ENCODE data around the gene NCOA7. TPM values are rescaled to one million over a fixed set of nuclear protein-coding genes. Genes with fewer than 3 reads are reported as not detected.

NCOA7 gene
- total RNA-seq, 2 donors from 2014 or later, result 26.5 to 30.0 TPM

DNA sequence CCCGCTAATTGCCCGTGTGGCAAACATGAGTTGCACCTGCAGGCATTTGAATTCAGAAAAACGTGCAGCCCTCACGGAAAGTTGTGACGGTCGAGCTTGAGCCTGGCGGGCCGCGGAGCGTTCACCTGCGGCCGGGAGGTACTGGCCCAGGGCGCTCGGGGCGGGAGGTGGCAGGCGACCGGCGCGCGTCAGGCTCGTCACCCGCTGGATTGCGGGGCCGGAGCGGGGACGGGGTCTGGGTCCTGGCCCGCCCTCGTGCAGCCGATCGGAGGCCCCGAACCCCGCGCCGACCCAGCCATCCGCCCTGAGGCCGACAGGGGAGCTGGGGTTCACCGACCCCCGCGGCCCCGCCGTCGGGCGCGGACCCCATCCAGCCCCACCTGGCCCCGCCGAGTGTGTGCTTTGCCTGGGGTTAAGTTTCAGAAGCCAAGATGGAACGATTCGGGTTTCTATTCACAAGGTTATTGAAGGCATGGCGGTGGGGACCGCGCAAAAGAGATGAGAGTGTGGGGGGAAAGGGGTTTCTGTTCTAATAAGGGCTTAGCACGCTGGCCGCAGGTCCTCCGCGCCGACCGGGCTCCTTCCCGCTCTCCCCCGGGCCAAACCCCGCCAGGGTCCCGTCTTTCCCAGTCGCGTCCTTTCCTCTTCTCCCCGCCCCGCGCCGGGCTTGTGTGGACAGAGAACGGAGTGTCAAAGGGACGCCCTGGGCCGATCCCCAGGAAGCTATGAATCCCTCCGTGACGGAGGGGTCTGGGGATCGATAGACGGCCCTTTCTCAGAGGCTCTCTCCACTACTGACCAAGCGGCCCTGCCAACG lies 43.0 kb upstream of the NCOA7 start:
- Histone ChIP-seq H3K27me3 (no peaks in the 10 kb centered on the region), H3K9me3 (no peaks in the 10 kb centered on the region), H3K27ac (peak overlapping the region; percentile 85 to 96 (median 90)), H3K36me3 (replicated peaks in 1 of 2; ENCODE audit: insufficient read depth in 1 of 2, low read depth in 2 of 2) (no peaks in the 10 kb centered on the region), H3K4me1 (peaks cover 14% of the 10 kb centered on the region), H3K4me3 (peak overlapping the region; percentile 18 to 57)
- TF ChIP-seq POLR2A (IDR thresholded peaks at IDR 0.05), result peak in 2 of 3 donors; percentile 9 to 48
- TF ChIP-seq, protein P1, sequence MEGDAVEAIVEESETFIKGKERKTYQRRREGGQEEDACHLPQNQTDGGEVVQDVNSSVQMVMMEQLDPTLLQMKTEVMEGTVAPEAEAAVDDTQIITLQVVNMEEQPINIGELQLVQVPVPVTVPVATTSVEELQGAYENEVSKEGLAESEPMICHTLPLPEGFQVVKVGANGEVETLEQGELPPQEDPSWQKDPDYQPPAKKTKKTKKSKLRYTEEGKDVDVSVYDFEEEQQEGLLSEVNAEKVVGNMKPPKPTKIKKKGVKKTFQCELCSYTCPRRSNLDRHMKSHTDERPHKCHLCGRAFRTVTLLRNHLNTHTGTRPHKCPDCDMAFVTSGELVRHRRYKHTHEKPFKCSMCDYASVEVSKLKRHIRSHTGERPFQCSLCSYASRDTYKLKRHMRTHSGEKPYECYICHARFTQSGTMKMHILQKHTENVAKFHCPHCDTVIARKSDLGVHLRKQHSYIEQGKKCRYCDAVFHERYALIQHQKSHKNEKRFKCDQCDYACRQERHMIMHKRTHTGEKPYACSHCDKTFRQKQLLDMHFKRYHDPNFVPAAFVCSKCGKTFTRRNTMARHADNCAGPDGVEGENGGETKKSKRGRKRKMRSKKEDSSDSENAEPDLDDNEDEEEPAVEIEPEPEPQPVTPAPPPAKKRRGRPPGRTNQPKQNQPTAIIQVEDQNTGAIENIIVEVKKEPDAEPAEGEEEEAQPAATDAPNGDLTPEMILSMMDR (IDR thresholded peaks at IDR 0.05), result no peak
- WGBS, 2 donors, result 0 to 1% methylated on average over 9 to 70 of the region's 76 CpGs
- intact Hi-C loops (cut with DNase I), result no loop called here
- ATAC-seq (peak; percentile 4), DNase-seq (peak; percentile 45 to 65 (median 53))

DNA sequence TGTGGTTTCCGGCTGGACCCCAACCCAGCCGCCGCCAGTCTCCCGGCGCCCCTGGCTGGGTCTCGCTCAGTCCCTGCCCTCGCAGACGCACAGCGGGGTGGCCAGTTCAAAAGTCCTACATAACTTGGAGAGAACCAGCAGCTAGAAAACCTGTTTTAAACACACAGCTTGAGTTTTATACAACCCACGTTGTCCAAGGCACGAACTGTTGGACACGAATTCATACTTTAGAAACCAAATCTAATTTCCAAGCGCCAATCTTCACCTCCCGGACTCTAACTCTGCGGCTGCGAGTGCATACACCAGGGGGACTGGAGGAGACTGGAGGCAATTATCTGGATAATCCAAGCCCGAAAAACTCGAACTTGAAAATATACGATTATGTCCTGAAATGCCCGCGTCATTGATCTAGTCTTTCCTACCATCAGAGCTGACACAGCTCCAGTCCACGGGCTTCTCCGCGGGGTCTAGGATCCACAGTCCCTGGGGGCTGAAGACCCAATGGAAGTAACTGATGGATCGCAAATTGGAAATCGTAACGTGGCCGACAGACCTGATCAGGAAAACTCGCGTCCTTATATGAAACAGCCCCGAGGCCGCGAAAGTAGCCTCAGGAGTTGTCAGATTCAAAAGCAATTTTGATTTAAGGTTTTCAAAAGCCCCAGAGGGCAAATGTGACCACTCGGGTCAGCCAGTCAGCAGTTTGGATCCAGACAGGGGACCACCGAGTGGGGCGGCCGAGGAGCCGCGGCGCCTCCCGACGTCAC lies 42.2 kb upstream of the NCOA7 start:
- 0 to 1% methylated on average over 33 to 42 of the region's 42 CpGs for WGBS, 2 donors
- no peaks in the 10 kb centered on the region for H3K36me3 ChIP-seq (replicated peaks in 1 of 2; ENCODE audit: insufficient read depth in 1 of 2, low read depth in 2 of 2)
- peak overlapping the region; percentile 18 to 57 for H3K4me3 ChIP-seq
- DNase-seq, result no peak
- no peaks in the 10 kb centered on the region for H3K27me3 ChIP-seq
- peak; percentile 3 for ATAC-seq
- intact Hi-C loops (cut with DNase I), result no loop called here
- TF ChIP-seq, protein P1 (IDR thresholded peaks at IDR 0.05), result no peak
- TF ChIP-seq POLR2A (IDR thresholded peaks at IDR 0.05), result no peak
- H3K27ac ChIP-seq, result peak overlapping the region; percentile 85 to 96 (median 90)
- H3K9me3 ChIP-seq, result no peaks in the 10 kb centered on the region
- peaks cover 16% of the 10 kb centered on the region for H3K4me1 ChIP-seq

DNA sequence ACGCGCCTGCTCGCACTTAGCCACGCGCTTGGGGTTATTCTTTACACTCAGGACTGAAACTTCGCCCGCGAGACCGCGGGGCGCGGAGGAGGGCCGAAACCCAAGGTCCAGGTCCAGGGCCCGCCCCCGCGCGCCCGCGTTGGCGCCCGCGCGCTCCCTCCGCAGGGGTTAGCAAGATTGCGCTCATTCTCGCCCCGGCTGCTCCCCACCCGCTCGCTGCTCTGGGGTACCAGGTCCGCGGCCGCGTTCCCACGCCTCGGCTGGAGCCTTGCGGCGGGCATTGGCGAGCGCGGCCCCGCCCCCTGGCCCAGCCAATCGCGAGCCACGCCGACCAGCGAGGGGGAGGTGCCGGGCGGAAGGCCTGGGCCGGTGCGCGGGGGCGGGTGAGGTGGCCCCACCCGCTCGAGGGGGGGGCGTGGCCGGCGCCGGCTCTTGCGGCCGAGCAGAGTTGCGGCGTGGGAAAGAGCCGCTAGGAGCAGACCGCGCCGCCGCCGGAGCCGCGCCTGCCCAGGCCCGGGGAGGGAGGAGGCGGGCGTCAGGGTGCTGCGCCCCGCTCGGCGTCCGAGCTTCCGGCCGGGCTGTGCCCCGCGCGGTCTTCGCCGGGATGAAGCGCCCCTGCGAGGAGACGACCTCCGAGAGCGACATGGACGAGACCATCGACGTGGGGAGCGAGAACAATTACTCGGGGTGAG lies 41.4 kb upstream of the NCOA7 start, which contains the start of gene HEY2:
Gene HEY2, plus strand, starts transcription at position 460 of the 692 bp plus-strand sequence. Its CDS starts 145 bp downstream, at position 605.
- peak; percentile 82 for ATAC-seq
- Histone ChIP-seq H3K4me1 (peaks cover 22% of the 10 kb centered on the region), H3K4me3 (peak within 1 kb of the TSS; percentile 27 to 57), H3K9me3 (no peaks in the 10 kb centered on the region), H3K36me3 (replicated peaks in 1 of 2; ENCODE audit: insufficient read depth in 1 of 2, low read depth in 2 of 2) (no peaks in the 10 kb centered on the region), H3K27me3 (no peaks in the 10 kb centered on the region), H3K27ac (peak within 1 kb of the TSS; percentile 85 to 96 (median 90))
- DNase-seq, result peak; percentile 95 to 96 (median 96)
- intact Hi-C loops (cut with DNase I), result no loop called here
- 1% methylated on average over 16 to 79 of the region's 95 CpGs for WGBS, 2 donors
- peak; percentile 85 to 92 (median 89) for TF ChIP-seq POLR2A (IDR thresholded peaks at IDR 0.05)
- TF ChIP-seq, protein P1 (IDR thresholded peaks at IDR 0.05), result peak in 2 of 7 experiments; percentile 31 to 46

GRCh38 chr6:125749865-125750691 lies 40.7 kb upstream of the NCOA7 start:
- DNase-seq (peak in 2 of 4 donors; percentile 16 to 47), ATAC-seq (peak; percentile 0)
- WGBS, 2 donors, result 1% methylated on average over 34 to 35 of the region's 35 CpGs
- H3K4me1 ChIP-seq, result peaks cover 27% of the 10 kb centered on the region
- intact Hi-C loops (cut with DNase I), result no loop called here
- H3K27me3 ChIP-seq, result no peaks in the 10 kb centered on the region
- peak overlapping the region; percentile 69 to 96 (median 90) for H3K27ac ChIP-seq
- no peaks in the 10 kb centered on the region for H3K36me3 ChIP-seq (replicated peaks in 1 of 2; ENCODE audit: insufficient read depth in 1 of 2, low read depth in 2 of 2)
- H3K4me3 ChIP-seq, result peak overlapping the region; percentile 27 to 44
- TF ChIP-seq, protein P1 (IDR thresholded peaks at IDR 0.05), result no peak
- no peak for TF ChIP-seq POLR2A (IDR thresholded peaks at IDR 0.05)
- no peaks in the 10 kb centered on the region for H3K9me3 ChIP-seq
